ENCODE results near the gene PLCB3.

GRCh38 chr11:64230171-64230984, 21.0 kb upstream of the PLCB3 start, which contains the start of gene DNAJC4:
- TF ChIP-seq CTCF (IDR thresholded peaks at IDR 0.05) (no peak), POLR2A (IDR thresholded peaks at IDR 0.05) (peak in 1 of 2 donors; percentile 52)

Data from Peyer's patch (tissue), 4 donors.